ENCODE results near the gene EPB41L3. TPM values are rescaled to one million over a fixed set of nuclear protein-coding genes. Genes with fewer than 3 reads are reported as not detected.
"Not testable (repeated sequence)": the region's sequence is repeated elsewhere in the genome, so short reads cannot be mapped to it uniquely, and the experiment has no call there.

EPB41L3 gene
- total RNA-seq, 4 donors from 2014 or later = 32.0 to 60.6 (median 41.8) TPM

DNA sequence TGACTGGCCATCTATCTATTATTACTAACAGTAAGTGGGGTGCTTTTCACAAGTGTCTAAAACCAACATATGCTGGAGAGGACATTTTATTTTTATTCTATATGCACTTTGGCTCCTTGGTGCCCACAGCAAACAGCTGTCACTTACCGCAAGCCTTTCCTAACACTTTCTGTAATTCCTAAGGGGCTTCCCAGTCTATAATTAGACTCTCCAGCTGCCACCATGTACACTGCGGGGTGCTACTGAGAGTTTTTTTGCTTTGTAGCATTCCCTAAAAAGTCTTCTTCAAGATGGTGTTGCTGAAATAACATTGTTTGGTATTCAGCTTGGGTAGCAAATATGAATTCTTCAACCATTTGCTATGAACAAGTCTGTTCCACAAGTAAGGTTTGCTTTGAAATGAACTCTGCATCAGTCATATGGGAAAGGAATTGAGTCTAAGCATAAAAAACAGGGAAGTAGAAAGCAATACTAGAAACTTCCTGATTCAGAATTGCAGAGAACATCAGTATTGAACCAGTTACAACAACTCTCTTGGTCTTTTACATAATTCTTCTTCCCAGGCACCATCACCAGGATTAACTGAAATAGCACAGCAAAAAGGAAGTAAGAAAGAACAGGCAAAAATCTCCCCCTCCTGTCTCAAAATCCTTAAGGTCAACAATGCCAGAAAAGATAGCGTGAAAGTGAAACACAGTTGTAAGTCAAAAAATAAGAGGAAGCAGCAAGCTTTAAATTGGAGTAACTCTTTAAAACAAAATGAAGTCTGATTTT lies 28.6 kb downstream of the EPB41L3 start:
- WGBS = 61% methylated on average over 3 of the region's 3 CpGs
- H3K4me3 ChIP-seq = no peak overlapping the region
- H3K9me3 ChIP-seq = no peaks in the 10 kb centered on the region
- H3K27ac ChIP-seq (replicated peaks in 1 of 4) = peak overlapping the region in 1 of 4 donors; percentile 14
- no peaks in the 10 kb centered on the region for H3K36me3 ChIP-seq
- TF ChIP-seq, protein P1, sequence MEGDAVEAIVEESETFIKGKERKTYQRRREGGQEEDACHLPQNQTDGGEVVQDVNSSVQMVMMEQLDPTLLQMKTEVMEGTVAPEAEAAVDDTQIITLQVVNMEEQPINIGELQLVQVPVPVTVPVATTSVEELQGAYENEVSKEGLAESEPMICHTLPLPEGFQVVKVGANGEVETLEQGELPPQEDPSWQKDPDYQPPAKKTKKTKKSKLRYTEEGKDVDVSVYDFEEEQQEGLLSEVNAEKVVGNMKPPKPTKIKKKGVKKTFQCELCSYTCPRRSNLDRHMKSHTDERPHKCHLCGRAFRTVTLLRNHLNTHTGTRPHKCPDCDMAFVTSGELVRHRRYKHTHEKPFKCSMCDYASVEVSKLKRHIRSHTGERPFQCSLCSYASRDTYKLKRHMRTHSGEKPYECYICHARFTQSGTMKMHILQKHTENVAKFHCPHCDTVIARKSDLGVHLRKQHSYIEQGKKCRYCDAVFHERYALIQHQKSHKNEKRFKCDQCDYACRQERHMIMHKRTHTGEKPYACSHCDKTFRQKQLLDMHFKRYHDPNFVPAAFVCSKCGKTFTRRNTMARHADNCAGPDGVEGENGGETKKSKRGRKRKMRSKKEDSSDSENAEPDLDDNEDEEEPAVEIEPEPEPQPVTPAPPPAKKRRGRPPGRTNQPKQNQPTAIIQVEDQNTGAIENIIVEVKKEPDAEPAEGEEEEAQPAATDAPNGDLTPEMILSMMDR (IDR thresholded peaks at IDR 0.05) = no peak
- TF ChIP-seq EP300 (IDR thresholded peaks at IDR 0.05) (no peak), POLR2AphosphoS5 (IDR thresholded peaks at IDR 0.05) (no peak), POLR2A (IDR thresholded peaks at IDR 0.05; ENCODE audit: low read depth) (no peak)
- intact Hi-C loops (cut with DNase I) = no loop called here
- peaks cover 0 to 25% (median 11%) of the 10 kb centered on the region in 4 donors for H3K4me1 ChIP-seq
- no peak for DNase-seq (ENCODE audit: extremely low spot score)
- peaks cover 0 to 12% (median 0%) of the 10 kb centered on the region in 4 donors for H3K27me3 ChIP-seq

DNA sequence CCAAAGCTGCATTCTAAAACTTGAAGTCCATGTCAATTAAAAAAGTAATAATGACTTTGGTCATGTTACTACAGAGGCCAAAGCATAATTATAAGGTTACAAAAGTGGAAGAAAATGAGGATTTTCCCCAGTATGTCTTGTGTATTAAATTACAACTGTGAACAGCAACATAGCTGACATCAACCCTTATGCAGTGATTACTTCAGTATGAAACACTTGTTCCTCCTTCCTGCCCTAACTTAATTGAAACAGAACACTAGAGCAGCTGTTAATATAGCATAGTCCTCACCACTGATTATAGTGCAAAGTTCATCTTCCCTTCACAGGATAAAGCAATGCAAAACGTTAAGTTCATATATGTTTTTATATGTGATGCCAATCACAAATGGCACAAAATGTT lies 29.9 kb downstream of the EPB41L3 start:
- TF ChIP-seq EP300 (IDR thresholded peaks at IDR 0.05) = no peak
- TF ChIP-seq, protein P1 (IDR thresholded peaks at IDR 0.05) = no peak
- no peak for TF ChIP-seq POLR2AphosphoS5 (IDR thresholded peaks at IDR 0.05)
- no peak for TF ChIP-seq POLR2A (IDR thresholded peaks at IDR 0.05; ENCODE audit: low read depth)
- Histone ChIP-seq H3K4me3 (no peak overlapping the region), H3K4me1 (peaks cover 0 to 22% (median 10%) of the 10 kb centered on the region in 4 donors), H3K36me3 (no peaks in the 10 kb centered on the region), H3K27me3 (peaks cover 0 to 12% (median 0%) of the 10 kb centered on the region in 4 donors), H3K9me3 (no peaks in the 10 kb centered on the region), H3K27ac (replicated peaks in 1 of 4) (no peak overlapping the region)
- intact Hi-C loops (cut with DNase I) = no loop called here
- no peak for DNase-seq (ENCODE audit: extremely low spot score)
- WGBS = 32% methylated on average over 1 of the region's 1 CpG

DNA sequence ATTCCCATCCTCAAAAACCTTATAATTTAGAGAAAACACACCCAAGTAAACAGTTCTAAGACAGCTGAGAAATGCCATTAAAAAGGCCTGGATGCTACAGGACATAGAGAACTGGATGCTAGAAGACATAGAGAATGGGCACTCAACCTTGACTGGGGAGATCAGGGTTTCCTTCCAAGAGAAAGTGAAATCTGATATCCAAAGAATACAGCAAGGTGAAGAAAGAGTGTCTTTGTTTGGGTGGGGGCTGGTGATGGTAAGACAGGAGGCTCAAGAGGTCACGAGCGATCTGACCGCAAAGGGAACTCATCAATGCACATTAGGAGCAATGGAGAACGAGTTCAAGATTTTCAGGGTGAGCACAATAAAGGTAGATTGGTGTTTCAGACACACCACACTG lies 31.6 kb downstream of the EPB41L3 start:
- H3K4me1 ChIP-seq = peaks cover 0 to 14% (median 5%) of the 10 kb centered on the region in 4 donors

DNA sequence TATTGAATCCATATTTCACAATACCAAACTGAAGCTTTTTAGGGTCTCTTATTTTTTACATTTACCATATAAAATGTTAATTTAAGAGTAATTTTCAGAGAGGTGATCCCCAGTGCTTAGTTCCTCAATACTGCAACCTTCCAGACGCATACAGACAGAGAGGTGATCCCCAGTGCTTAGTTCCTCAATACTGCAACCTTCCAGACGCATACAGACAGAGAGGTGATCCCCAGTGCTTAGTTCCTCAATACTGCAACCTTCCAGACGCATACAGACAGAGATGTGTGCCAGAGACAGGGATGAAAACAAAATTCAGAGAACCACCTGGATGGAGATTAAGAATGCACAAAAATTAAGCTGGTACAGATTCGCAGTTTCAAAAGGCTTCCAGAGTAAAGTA lies 32.3 kb downstream of the EPB41L3 start:
- peaks cover 0 to 14% (median 5%) of the 10 kb centered on the region in 4 donors for H3K4me1 ChIP-seq
- 69% methylated on average over 4 of the region's 4 CpGs for WGBS
- H3K36me3 ChIP-seq; H3K27ac ChIP-seq (replicated peaks in 1 of 4); DNase-seq (ENCODE audit: extremely low spot score); intact Hi-C loops (cut with DNase I); H3K9me3 ChIP-seq; H3K4me3 ChIP-seq; H3K27me3 ChIP-seq: not testable (repeated sequence)

More for the DNA sequence above, 31.6 kb downstream of the EPB41L3 start:
- H3K27me3 ChIP-seq = peaks cover 0 to 3% (median 0%) of the 10 kb centered on the region in 4 donors
- DNase-seq (ENCODE audit: extremely low spot score) = no peak
- intact Hi-C loops (cut with DNase I) = no loop called here
- H3K36me3 ChIP-seq = no peaks in the 10 kb centered on the region
- no peak overlapping the region for H3K4me3 ChIP-seq
- TF ChIP-seq EP300 (IDR thresholded peaks at IDR 0.05) (no peak), POLR2A (IDR thresholded peaks at IDR 0.05; ENCODE audit: low read depth) (no peak), POLR2AphosphoS5 (IDR thresholded peaks at IDR 0.05) (no peak)
- TF ChIP-seq, protein P1 (IDR thresholded peaks at IDR 0.05) = no peak
- no peaks in the 10 kb centered on the region for H3K9me3 ChIP-seq
- WGBS = 83% methylated on average over 4 of the region's 4 CpGs
- no peak overlapping the region for H3K27ac ChIP-seq (replicated peaks in 1 of 4)

DNA sequence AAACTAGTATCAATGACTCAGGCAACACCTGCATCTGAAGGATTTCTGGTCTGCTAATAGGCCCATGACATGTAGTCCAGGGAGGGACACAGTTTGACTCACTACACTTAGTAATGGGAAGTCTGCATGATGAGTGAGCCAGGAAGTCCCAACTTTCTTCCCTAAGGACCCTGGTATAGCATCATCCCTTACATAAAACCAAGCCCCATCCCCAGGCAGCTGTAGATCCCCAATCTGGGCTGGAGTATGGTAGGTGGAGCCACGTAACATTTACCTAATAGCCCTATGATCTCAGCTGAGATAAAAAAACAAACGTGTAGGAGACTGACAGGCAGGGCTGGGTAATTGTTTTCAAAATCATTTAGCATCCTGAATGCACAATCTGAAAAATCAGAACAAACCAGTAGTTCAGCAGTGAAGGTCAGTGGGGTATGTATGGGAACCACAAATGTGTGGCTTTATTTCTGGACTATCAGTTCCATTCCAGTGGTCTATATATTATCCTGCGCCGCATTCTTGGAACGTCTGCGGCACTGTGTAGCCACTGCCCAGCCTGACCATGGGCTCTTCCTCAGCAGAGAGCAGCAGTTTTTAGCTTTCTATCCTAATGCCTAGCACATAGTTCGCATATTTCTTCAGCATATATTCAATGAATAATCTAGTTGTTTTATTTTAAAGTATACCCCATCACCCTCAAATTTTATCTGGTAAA lies 33.5 kb downstream of the EPB41L3 start:
- intact Hi-C loops (cut with DNase I) = no loop called here
- Histone ChIP-seq H3K27ac (replicated peaks in 1 of 4) (no peak overlapping the region), H3K4me1 (peaks cover 0 to 4% (median 0%) of the 10 kb centered on the region in 4 donors), H3K9me3 (no peaks in the 10 kb centered on the region), H3K27me3 (peaks cover 0 to 4% (median 0%) of the 10 kb centered on the region in 4 donors), H3K36me3 (no peaks in the 10 kb centered on the region), H3K4me3 (no peak overlapping the region)
- TF ChIP-seq, protein P1 (IDR thresholded peaks at IDR 0.05) = no peak
- TF ChIP-seq POLR2AphosphoS5 (IDR thresholded peaks at IDR 0.05) (no peak), POLR2A (IDR thresholded peaks at IDR 0.05; ENCODE audit: low read depth) (no peak), EP300 (IDR thresholded peaks at IDR 0.05) (no peak)
- no peak for DNase-seq (ENCODE audit: extremely low spot score)
- 74% methylated on average over 7 of the region's 7 CpGs for WGBS

Data from esophagus muscularis mucosa (tissue), 4 donors.